Bronchial smooth muscle cell (primary cell): Measurements from ENCODE around the gene MYEF2. TPM values are rescaled to one million over a fixed set of nuclear protein-coding genes. Genes with fewer than 3 reads are reported as not detected.

Experiments used
- total RNA-seq: library from RNA; depleted of rRNA; stranded (reverse); fragments of >200 nt; gene quantifications from 2 replicates; pipeline ENCODE4 v1.2.1, GENCODE V29; 2014

The MYEF2 gene
- total RNA-seq = 0.52 and 1.7 TPM in 2 replicates

DNA sequence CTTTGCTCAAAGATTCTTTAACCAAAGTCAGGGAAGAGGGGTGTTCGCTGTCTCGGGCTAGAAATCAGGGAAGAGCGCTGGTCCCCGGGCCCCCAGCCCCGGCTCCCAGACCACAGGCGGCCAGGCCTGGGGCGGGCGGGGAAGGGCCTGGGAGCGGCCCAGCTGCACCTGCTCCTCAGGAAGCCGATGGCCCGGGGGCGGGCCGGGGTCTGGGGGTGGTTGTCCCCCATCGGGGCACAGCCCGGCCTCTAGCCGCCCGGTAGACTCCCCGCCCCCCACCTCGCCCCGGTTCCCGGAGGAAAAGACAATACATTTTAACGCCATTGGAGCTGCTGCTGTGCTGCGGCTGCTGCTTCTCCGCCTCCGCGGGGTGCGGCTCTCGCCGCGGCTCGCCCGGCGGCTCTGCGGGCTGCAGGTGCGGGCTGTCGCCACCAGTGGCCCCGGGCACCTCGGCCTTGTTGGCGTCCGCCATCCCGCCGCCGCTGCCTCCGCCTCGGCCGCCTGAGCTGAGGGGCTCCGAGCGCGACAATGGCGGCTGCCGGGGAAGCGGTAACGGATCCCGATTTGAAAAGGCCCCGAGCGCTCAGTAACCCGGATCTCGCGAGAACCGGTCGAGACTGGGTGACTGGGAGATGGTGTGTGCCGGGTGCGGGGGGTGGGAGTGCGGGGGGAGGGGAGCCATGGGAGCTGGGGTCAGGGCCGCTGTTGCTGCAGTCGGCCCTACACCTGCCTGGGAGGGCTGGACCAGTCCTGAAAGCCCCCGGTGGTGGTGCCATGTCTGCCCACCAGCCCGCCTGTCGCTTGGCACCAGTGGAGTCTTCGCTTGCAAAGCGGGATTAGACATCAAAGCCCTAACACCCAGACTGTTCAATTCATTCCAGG lies at the start of gene MYEF2:
MYEF2 (minus strand) TSS at position 530 of the 882 bp plus-strand sequence; CDS start at position 472, 58 bp downstream.

GRCh38 chr15:48205981-48206380 lies 27.9 kb upstream of the MYEF2 start, which contains the start of gene SLC12A1:
Gene SLC12A1, plus strand, starts transcription at chr15:48206302. Its CDS starts 1,418 bp downstream, at chr15:48207720.

DNA sequence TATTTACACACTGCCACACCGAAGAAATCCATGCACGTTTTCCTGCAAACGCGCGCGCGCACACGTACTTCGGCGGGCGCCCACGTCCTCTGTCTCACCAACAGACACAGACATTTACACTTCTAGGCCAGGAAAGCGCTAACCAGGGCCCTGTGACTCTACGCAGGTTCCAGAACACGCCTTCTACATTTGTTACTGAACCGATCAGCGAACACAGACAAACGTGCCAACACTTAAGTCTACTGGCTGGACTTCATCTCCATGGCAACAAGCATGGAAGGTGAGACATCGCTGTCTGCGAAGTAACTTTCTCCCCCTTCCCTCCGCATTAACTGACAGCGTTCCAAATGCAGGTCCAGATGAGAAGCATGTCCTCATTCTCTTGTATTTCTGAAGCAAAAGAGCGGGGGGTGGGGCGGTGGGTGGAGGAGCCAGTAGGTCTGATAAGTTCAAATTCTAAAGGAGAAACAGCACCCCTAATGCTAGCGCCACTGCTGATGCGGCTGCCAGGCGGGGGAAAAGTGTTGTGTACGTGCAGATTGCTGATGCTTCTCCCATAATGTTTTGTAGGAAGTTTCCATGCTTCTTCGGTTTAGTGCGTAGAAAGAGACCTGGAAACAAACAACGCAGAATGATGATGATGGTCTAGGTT lies 13.6 kb upstream of the MYEF2 start, which contains the start of gene CTXN2:
CTXN2 (plus strand) TSS at position 92 of the 652 bp plus-strand sequence. CDS start 9,636 bp downstream, outside the sequence.

GRCh38 chr15:48120745-48121144 lies 57.4 kb downstream of the MYEF2 start, which contains the start of gene SLC24A5:
Gene SLC24A5, plus strand, starts transcription at chr15:48120990. Its CDS starts 55 bp downstream, at chr15:48121045.

Other genes with a start within 250 kb of the MYEF2 start
- gene SLC24A5, start 57.3 kb downstream of the MYEF2 start, total RNA-seq = not detected in 2 replicates
- gene CTXN2, start 13.4 kb upstream of the MYEF2 start, total RNA-seq = not detected in 2 replicates
- under 0.01 TPM in 1 of 2 replicates, not detected in the other for gene SLC12A1, start 28.0 kb upstream of the MYEF2 start, total RNA-seq
- 42.6 and 53.4 TPM in 2 replicates for gene DUT, start 153.1 kb upstream of the MYEF2 start, total RNA-seq